Activated CD8-positive, alpha-beta memory T cell treated with anti-CD3 and anti-CD28 coated beads, Interleukin-2, amount 50 U/mL, for 1 hour (primary cell): ENCODE data around the gene TTC29.

ENCODE experiments used
- DNase-seq: peaks from one replicate; pipeline ENCODE4 v3.0.0-alpha.2; 2020; ENCODE audit errors: extremely low read depth

TTC29 gene

GRCh38 chr4:146945556-146946374 is at the start of gene TTC29:
TSS of gene TTC29 (minus strand) at chr4:146945864. CDS start at chr4:146939895, 5,969 bp downstream.
- peak; percentile 51 for DNase-seq

GRCh38 chr4:146981651-146982050 is 36.0 kb upstream of the TTC29 start:
- no peak for DNase-seq

- DNase-seq, result no peak
These were observed 33.0 kb upstream of the TTC29 start for GRCh38 chr4:146978641-146979040.

GRCh38 chr4:146976145-146976544 is 30.5 kb upstream of the TTC29 start:
- no peak for DNase-seq

GRCh38 chr4:146975527-146975926 is 29.9 kb upstream of the TTC29 start:
- no peak for DNase-seq

GRCh38 chr4:146975036-146975435 is 29.4 kb upstream of the TTC29 start:
- no peak for DNase-seq

- no peak for DNase-seq
These were observed 26.4 kb upstream of the TTC29 start for GRCh38 chr4:146972036-146972435.

- no peak for DNase-seq
These were observed 23.5 kb upstream of the TTC29 start for GRCh38 chr4:146969126-146969525.

- no peak for DNase-seq
These were observed 15.0 kb upstream of the TTC29 start for GRCh38 chr4:146960634-146961033.

GRCh38 chr4:146959692-146960091 is 14.0 kb upstream of the TTC29 start:
- DNase-seq, result no peak

GRCh38 chr4:146957237-146957636 is 11.6 kb upstream of the TTC29 start:
- no peak for DNase-seq

- no peak for DNase-seq
These were observed 7.2 kb upstream of the TTC29 start for GRCh38 chr4:146952896-146953295.

- DNase-seq, result no peak
These were observed 3.9 kb upstream of the TTC29 start for GRCh38 chr4:146949559-146949958.

GRCh38 chr4:146943691-146944375 is 1.8 kb downstream of the TTC29 start:
- DNase-seq, result no peak

GRCh38 chr4:146932116-146932515 is 13.5 kb downstream of the TTC29 start:
- DNase-seq, result no peak

GRCh38 chr4:146930673-146931072 is 15.0 kb downstream of the TTC29 start:
- no peak for DNase-seq

- no peak for DNase-seq
These were observed 18.0 kb downstream of the TTC29 start for GRCh38 chr4:146927695-146928094.

GRCh38 chr4:146916479-146917076 is 29.1 kb downstream of the TTC29 start:
- no peak for DNase-seq

- no peak for DNase-seq
These were observed 30.5 kb downstream of the TTC29 start for GRCh38 chr4:146915132-146915531.

GRCh38 chr4:146900295-146900694 is 45.4 kb downstream of the TTC29 start:
- DNase-seq, result no peak

GRCh38 chr4:146890301-146890700 is 55.4 kb downstream of the TTC29 start:
- DNase-seq, result no peak

- DNase-seq, result no peak
These were observed 62.6 kb downstream of the TTC29 start for GRCh38 chr4:146883070-146883469.

- no peak for DNase-seq
These were observed 88.4 kb downstream of the TTC29 start for GRCh38 chr4:146857298-146857697.
